Heart right ventricle (tissue), 16 donors: Measurements from ENCODE around the gene BAAT. TPM values are rescaled to one million over a fixed set of nuclear protein-coding genes. Genes with fewer than 3 reads are reported as not detected.

Experiments
- ATAC-seq, 8 donors: fragments of 200-7000 bp; cut with Tn5 transposase; one replicate each; pipeline ENCODE4 v1.9.1; 2020; ENCODE audit warnings: mild to moderate bottlenecking in 8 of 8, moderate library complexity in 8 of 8, moderate number of reproducible peaks in 1 of 8
- DNase-seq, 2 donors: peaks; one replicate each; pipeline ENCODE4 v3.0.0-alpha.2; 2020
- H3K27ac ChIP-seq, 10 donors: fragments of 200-600 bp; sonication (generic) in 2 of 10; one replicate each; pipeline versions ENCODE4 v1.5.0 to v1.8.0; 2020 to 2022; ENCODE audit warnings: mild to moderate bottlenecking in 3 of 10
- H3K27me3 ChIP-seq, 7 donors: fragments of 200-600 bp; one replicate each; pipeline ENCODE4 v1.8.0; 2021 to 2022; ENCODE audit warnings: mild to moderate bottlenecking in 2 of 7
- H3K36me3 ChIP-seq, 9 donors: fragments of 200-600 bp; sonication (generic) in 1 of 9; one replicate each; pipeline versions ENCODE4 v1.5.0 to v1.8.0; 2020 to 2022; ENCODE audit warnings: mild to moderate bottlenecking in 2 of 9
- H3K4me1 ChIP-seq, 9 donors: fragments of 200-600 bp; sonication (generic) in 1 of 9; one replicate each; pipeline versions ENCODE4 v1.5.0 to v1.8.0; 2020 to 2022; ENCODE audit warnings: mild to moderate bottlenecking in 4 of 9
- H3K4me3 ChIP-seq, 10 donors: fragments of 200-600 bp; sonication (generic) in 2 of 10; one replicate each; pipeline versions ENCODE4 v1.5.0 to v1.8.0; 2020 to 2022; ENCODE audit warnings: mild to moderate bottlenecking in 7 of 10, moderate library complexity in 2 of 10
- H3K9me3 ChIP-seq, 11 donors: fragments of 200-600 bp in 10 of 11; sonication (generic) in 2 of 11; one replicate each; pipeline versions ENCODE4 v1.5.0 to v1.8.0; 2013 to 2022; ENCODE audit warnings: mild to moderate bottlenecking in 2 of 11, control low read depth in 1 of 11, moderate library complexity in 1 of 11
- WGBS, 2 donors: extraction: QIAGEN DNeasy Blood & Tissue Kit; methylation state at CpG; one replicate each; pipeline ENCODE4 v1.1.7; 2013; ENCODE audit warnings: inconsistent platforms in 1 of 2; 5-methylcytosine and 5-hydroxymethylcytosine counted together
- intact Hi-C, 10 donors: fragments of 100-400 bp; cut with DNase I; formaldehyde crosslinking; loops; one replicate each; pipeline versions ENCODE4 v1.11.1 to v1.14.2; 2022
- polyA plus RNA-seq, 2 donors: library from polyadenylated mRNA; stranded (reverse); fragments of 200-250 nt; gene quantifications; one replicate each; pipeline ENCODE4 v1.2.3, GENCODE V29; 2013
- total RNA-seq, 10 donors: library from RNA; stranded (reverse); fragmentation: NEBNext Ultra II Directional in 3 of 10; extraction: Animal tissue kit (Norgen Biotek cat#: 25700) in 3 of 10; gene quantifications; one replicate each; pipeline versions ENCODE4 v1.2.1 to v1.2.4, GENCODE V29; 2021 to 2023
- TF ChIP-seq, protein P1 (sequence below), 9 donors: fragments of 200-600 bp; sonication (generic) in 2 of 9; IDR thresholded peaks; one replicate each; pipeline versions ENCODE4 v1.5.0 to v1.8.0; 2021 to 2022; ENCODE audit warnings: antibody characterized with exemption in 9 of 9, mild to moderate bottlenecking in 5 of 9, moderate library complexity in 1 of 9
- donor health status: Arrhythmogenic right ventricular cardiomyopathy.
- donor health status: ischemic (EF 13 %, LVEDD 7.1; RV severe dilation, severe dysfunction).
- donor health status: healthy with polysubstance abuse.
- donor health status: DM: no; HTN: yes; CAD: no.
- donor health status: DM: no; HTN: no; CAD: no.
- donor health status: ischemic (EF 25% LVEDD 6.9; RV normal size, moderate dysfunction).
- donor health status: ischemic (EF 25% LVEDD 5.7; RV mildly dilated, moderate dysfunction).
- donor health status: healthy.
- donor health status: DM: yes; HTN: yes; CAD: no.
- donor health status: Ischemic cardiomyopathy.
- donor health status: ischemic (EF 35%, LVEDD 5.7; RV mildly dilated, moderate dysfunction).
- donor health status: nonischemic (EF 11% LVEDD 7.7; RV severe dilation, severe dysfunction).
- donor health status: DM: yes; HTN: yes; CAD: no.
- donor health status: PGD.
- donor health status: ischemic (EF 29% LVEDD 5.4; RV normal size, mild dysfunction).
- donor health status: nonischemic (EF 23%, LVEDD 6.1; RV moderate dilation, normal function).

BAAT gene
- total and polyA plus RNA-seq, 12 donors: 0.03 to 0.15 (median 0.07) TPM; not detected in 5

DNA sequence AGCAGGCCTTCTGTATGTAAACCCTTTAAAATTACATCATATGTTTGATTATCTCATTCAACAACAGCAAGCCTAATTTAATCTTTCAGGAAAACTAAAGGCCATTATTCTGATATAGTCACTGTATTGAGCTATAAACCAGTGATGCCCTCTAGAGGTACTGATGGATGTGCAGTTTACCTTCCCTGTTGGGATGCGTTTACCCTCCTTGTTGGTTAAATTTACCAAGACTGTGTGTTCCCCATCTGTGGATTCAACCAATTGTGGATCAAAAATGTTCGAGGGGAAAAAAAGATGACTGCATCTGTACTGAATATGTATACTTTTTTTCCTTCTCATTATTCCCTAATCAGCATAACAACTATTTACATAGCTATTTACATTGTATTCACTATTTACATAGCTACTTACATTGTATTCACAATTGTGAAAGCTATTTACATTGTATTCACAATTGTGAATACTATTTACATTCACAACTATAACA lies 3.7 kb upstream of the BAAT start:
- 88 to 93% methylated on average over 2 of the region's 2 CpGs for WGBS, 2 donors
- TF ChIP-seq, protein P1, sequence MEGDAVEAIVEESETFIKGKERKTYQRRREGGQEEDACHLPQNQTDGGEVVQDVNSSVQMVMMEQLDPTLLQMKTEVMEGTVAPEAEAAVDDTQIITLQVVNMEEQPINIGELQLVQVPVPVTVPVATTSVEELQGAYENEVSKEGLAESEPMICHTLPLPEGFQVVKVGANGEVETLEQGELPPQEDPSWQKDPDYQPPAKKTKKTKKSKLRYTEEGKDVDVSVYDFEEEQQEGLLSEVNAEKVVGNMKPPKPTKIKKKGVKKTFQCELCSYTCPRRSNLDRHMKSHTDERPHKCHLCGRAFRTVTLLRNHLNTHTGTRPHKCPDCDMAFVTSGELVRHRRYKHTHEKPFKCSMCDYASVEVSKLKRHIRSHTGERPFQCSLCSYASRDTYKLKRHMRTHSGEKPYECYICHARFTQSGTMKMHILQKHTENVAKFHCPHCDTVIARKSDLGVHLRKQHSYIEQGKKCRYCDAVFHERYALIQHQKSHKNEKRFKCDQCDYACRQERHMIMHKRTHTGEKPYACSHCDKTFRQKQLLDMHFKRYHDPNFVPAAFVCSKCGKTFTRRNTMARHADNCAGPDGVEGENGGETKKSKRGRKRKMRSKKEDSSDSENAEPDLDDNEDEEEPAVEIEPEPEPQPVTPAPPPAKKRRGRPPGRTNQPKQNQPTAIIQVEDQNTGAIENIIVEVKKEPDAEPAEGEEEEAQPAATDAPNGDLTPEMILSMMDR (IDR thresholded peaks at IDR 0.05): peak in 1 of 9 donors; percentile 8
- Histone ChIP-seq H3K27me3 (no peaks in the 10 kb centered on the region), H3K27ac (no peak overlapping the region), H3K4me3 (no peak overlapping the region), H3K36me3 (peaks cover 0 to 36% (median 13%) of the 10 kb centered on the region in 9 donors), H3K9me3 (peaks cover 0 to 34% (median 18%) of the 10 kb centered on the region in 11 donors), H3K4me1 (no peaks in the 10 kb centered on the region)
- DNase-seq (no peak), ATAC-seq (no peak)
- intact Hi-C loops: no loop called here

DNA sequence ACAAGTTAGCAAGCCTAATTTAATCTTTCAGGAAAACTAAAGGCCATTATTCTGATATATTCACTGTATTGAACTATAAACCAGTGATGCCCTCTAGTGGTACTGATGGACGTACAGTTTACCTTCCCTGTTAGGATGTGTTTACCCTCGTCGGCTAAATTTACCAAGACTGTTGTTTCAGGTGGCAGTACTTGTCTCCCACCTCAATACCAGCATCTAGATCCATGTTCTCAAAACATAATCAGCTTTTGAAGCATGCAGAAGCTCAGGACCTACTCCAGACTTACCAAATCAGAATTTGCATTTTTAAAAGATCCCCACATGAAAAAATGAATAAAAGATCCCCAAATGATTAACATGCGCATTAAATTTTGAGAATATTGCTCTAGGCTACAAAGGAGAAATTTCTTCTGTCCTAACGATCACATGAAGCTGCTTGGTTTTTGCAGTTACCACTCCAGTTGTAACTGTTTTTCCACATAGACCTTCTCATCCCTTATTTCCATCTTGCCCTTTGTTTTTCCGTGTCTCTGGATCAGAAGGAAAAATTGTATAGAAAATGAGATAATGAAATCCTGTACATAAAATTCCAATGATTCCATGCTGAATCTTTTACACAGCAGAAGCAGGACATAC lies 3.2 kb upstream of the BAAT start:
- H3K4me3 ChIP-seq: no peak overlapping the region
- peaks cover 0 to 36% (median 13%) of the 10 kb centered on the region in 9 donors for H3K36me3 ChIP-seq
- H3K4me1 ChIP-seq: no peaks in the 10 kb centered on the region
- WGBS, 2 donors: 54 to 55% methylated on average over 6 of the region's 6 CpGs
- intact Hi-C loops: no loop called here
- DNase-seq (no peak), ATAC-seq (no peak)
- no peak overlapping the region for H3K27ac ChIP-seq
- peaks cover 0 to 28% (median 12%) of the 10 kb centered on the region in 11 donors for H3K9me3 ChIP-seq
- no peaks in the 10 kb centered on the region for H3K27me3 ChIP-seq
- TF ChIP-seq, protein P1 (IDR thresholded peaks at IDR 0.05): peak; percentile 17 to 64 (median 52)

DNA sequence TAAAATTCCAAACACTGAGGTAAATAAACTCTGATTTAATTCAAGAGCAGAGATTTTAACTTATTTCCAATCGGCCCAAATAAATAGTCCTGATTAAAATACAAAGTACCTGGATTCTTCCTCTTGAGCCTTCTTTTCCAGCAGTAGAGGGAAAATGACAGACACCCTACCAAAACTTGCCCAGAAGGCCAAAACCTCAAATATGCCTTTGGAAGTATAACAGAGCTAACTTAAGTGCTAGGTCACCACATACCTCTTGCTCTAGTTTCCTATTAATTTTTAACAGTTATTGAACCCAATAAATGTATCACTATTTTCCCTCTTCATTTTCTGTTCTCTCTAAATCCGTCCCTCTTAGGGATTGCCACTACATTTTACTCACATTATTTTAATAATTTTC lies 1.4 kb downstream of the BAAT start:
- H3K36me3 ChIP-seq: peaks cover 0 to 8% (median 0%) of the 10 kb centered on the region in 9 donors
- TF ChIP-seq, protein P1 (IDR thresholded peaks at IDR 0.05): no peak
- intact Hi-C loops: no loop called here
- no peaks in the 10 kb centered on the region for H3K4me1 ChIP-seq
- ATAC-seq (no peak), DNase-seq (no peak)
- no peak overlapping the region for H3K4me3 ChIP-seq
- peaks cover 0 to 22% (median 10%) of the 10 kb centered on the region in 11 donors for H3K9me3 ChIP-seq
- H3K27me3 ChIP-seq: no peaks in the 10 kb centered on the region
- no peak overlapping the region for H3K27ac ChIP-seq
- WGBS, 2 donors: 91 to 95% methylated on average over 2 of the region's 2 CpGs

DNA sequence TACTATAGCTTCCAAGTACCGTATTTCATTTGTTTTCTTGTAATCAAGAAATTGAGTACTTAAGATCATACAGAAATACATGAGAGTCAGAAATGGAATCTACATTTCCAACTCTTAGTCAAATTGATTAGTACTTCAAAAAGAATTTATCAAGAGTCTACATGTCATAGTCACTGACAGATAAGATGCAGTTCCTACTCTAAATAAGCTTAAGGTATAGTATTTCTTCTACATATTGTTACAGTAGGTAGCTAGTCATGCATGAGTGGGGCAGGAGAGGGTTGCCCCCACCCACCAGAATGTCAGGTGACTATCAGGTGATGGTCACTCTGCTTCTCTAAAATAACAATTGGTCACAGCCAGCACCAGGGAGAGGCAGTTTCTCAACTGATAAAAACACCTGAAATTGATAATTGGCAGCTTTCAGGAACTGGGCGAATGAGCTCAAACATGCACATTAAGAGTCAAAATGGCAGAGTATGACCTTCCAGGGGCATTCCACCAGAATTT lies 2.9 kb downstream of the BAAT start:
- H3K4me1 ChIP-seq: no peaks in the 10 kb centered on the region
- H3K27me3 ChIP-seq: no peaks in the 10 kb centered on the region
- ATAC-seq: no peak
- H3K4me3 ChIP-seq: no peak overlapping the region
- 93 to 95% methylated on average over 2 of the region's 2 CpGs for WGBS, 2 donors
- H3K36me3 ChIP-seq: no peaks in the 10 kb centered on the region
- H3K27ac ChIP-seq: no peak overlapping the region
- peaks cover 0 to 27% (median 10%) of the 10 kb centered on the region in 11 donors for H3K9me3 ChIP-seq
- no peak for DNase-seq
- TF ChIP-seq, protein P1 (IDR thresholded peaks at IDR 0.05): no peak
- intact Hi-C loops: no loop called here
